ENCODE data around the gene TMEM154. TPM values are rescaled to one million over a fixed set of nuclear protein-coding genes. Genes with fewer than 3 reads are reported as not detected.
A peak's percentile ranks its signal among the peaks of the same experiment; 100 is the strongest.

The TMEM154 gene
- total RNA-seq, 4 donors from 2014 or later: 41.2 to 83.1 (median 60.5) TPM

- DNase-seq: no peak
- WGBS, 2 donors: 55 to 57% methylated on average over 3 of the region's 3 CpGs
- H3K27ac ChIP-seq: no peak overlapping the region
- TF ChIP-seq CTCF (IDR thresholded peaks at IDR 0.05) (no peak), POLR2A (IDR thresholded peaks at IDR 0.05) (no peak)
- no peaks in the 10 kb centered on the region for H3K27me3 ChIP-seq
- no peaks in the 10 kb centered on the region for H3K36me3 ChIP-seq
- no peak overlapping the region for H3K4me3 ChIP-seq
- no peaks in the 10 kb centered on the region for H3K9me3 ChIP-seq
- H3K4me1 ChIP-seq: peaks cover 0 to 31% (median 0%) of the 10 kb centered on the region in 3 donors
- intact Hi-C loops (cut with DNase I): no loop called here
These were observed 43.4 kb upstream of the TMEM154 start for GRCh38 chr4:152723236-152723635.

GRCh38 chr4:152719801-152720556, 40.2 kb upstream of the TMEM154 start:
- peak overlapping the region in 2 of 4 donors; percentile 4 to 30 for H3K4me3 ChIP-seq
- DNase-seq: no peak
- no peaks in the 10 kb centered on the region for H3K27me3 ChIP-seq
- H3K4me1 ChIP-seq: peaks cover 0 to 33% (median 0%) of the 10 kb centered on the region in 3 donors
- H3K9me3 ChIP-seq: no peaks in the 10 kb centered on the region
- TF ChIP-seq CTCF (IDR thresholded peaks at IDR 0.05) (no peak), POLR2A (IDR thresholded peaks at IDR 0.05) (no peak)
- H3K27ac ChIP-seq: peak overlapping the region; percentile 56 to 89 (median 80)
- no peaks in the 10 kb centered on the region for H3K36me3 ChIP-seq
- 46 to 53% methylated on average over 24 of the region's 24 CpGs for WGBS, 2 donors
- intact Hi-C loops (cut with DNase I): no loop called here

- peak overlapping the region in 3 of 4 donors; percentile 78 to 89 (median 82) for H3K27ac ChIP-seq
- no peak for TF ChIP-seq CTCF (IDR thresholded peaks at IDR 0.05)
- TF ChIP-seq POLR2A (IDR thresholded peaks at IDR 0.05): no peak
- peaks cover 0 to 38% (median 0%) of the 10 kb centered on the region in 3 donors for H3K4me1 ChIP-seq
- DNase-seq: no peak
- H3K36me3 ChIP-seq: no peaks in the 10 kb centered on the region
- H3K9me3 ChIP-seq: no peaks in the 10 kb centered on the region
- no peak overlapping the region for H3K4me3 ChIP-seq
- intact Hi-C loops (cut with DNase I): no loop called here
- 47 to 57% methylated on average over 1 of the region's 1 CpG for WGBS, 2 donors
- no peaks in the 10 kb centered on the region for H3K27me3 ChIP-seq
These were observed 39.5 kb upstream of the TMEM154 start for GRCh38 chr4:152719291-152719690.

- no peak for TF ChIP-seq POLR2A (IDR thresholded peaks at IDR 0.05)
- H3K36me3 ChIP-seq: no peaks in the 10 kb centered on the region
- peak overlapping the region in 2 of 4 donors; percentile 57 to 69 for H3K27ac ChIP-seq
- H3K27me3 ChIP-seq: no peaks in the 10 kb centered on the region
- no peak overlapping the region for H3K4me3 ChIP-seq
- intact Hi-C loops (cut with DNase I): no loop called here
- no peaks in the 10 kb centered on the region for H3K9me3 ChIP-seq
- H3K4me1 ChIP-seq: peaks cover 3 to 55% (median 3%) of the 10 kb centered on the region in 3 donors
- no peak for DNase-seq
- WGBS, 2 donors: 94 to 97% methylated on average over 6 of the region's 6 CpGs
These were observed 35.3 kb upstream of the TMEM154 start for GRCh38 chr4:152715076-152715475.

- no peaks in the 10 kb centered on the region for H3K9me3 ChIP-seq
- intact Hi-C loops (cut with DNase I): no loop called here
- TF ChIP-seq POLR2A (IDR thresholded peaks at IDR 0.05) (no peak), CTCF (IDR thresholded peaks at IDR 0.05) (no peak)
- H3K4me3 ChIP-seq: no peak overlapping the region
- no peaks in the 10 kb centered on the region for H3K36me3 ChIP-seq
- H3K27ac ChIP-seq: peak overlapping the region in 3 of 4 donors; percentile 46 to 91 (median 90)
- WGBS, 2 donors: 63 to 75% methylated on average over 1 to 2 of the region's 2 CpGs
- H3K27me3 ChIP-seq: no peaks in the 10 kb centered on the region
- no peak for DNase-seq
- peaks cover 3 to 56% (median 7%) of the 10 kb centered on the region in 3 donors for H3K4me1 ChIP-seq
These were observed 34.3 kb upstream of the TMEM154 start for GRCh38 chr4:152713951-152714705.

Measured in esophagus squamous epithelium (tissue), 5 donors.